Stomach (tissue), 9 donors: Measurements from ENCODE around the gene FAM227B. TPM values are rescaled to one million over a fixed set of nuclear protein-coding genes. Genes with fewer than 3 reads are reported as not detected.

Source experiments
- DNase-seq, 2 donors: peaks; one replicate each; pipeline versions ENCODE4 v3.0.0 to v3.0.0-alpha.2; 2013 to 2019
- H3K27ac ChIP-seq, 5 donors: fragments of 200-600 bp in 4 of 5; sonication (generic) in 4 of 5; one replicate each; pipeline ENCODE4 v1.5.1; 2013 to 2019; ENCODE audit warnings: mild to moderate bottlenecking in 1 of 5, moderate library complexity in 1 of 5
- H3K27me3 ChIP-seq, 3 donors: fragments of 200-600 bp; sonication (generic); one replicate each; pipeline ENCODE4 v1.5.1; 2017 to 2019; ENCODE audit warnings: mixed run types in 1 of 3
- H3K36me3 ChIP-seq, 4 donors: fragments of 200-600 bp; sonication (generic); 1 replicate in 3 of 4; 2 replicates in 1 of 4; pipeline ENCODE4 v1.5.1; 2016 to 2019
- H3K4me1 ChIP-seq, 4 donors: fragments of 200-600 bp; sonication (generic); one replicate each; pipeline ENCODE4 v1.5.1; 2016 to 2019
- H3K4me3 ChIP-seq, 4 donors: fragments of 200-600 bp; sonication (generic) in 3 of 4; one replicate each; pipeline ENCODE4 v1.5.1; 2016 to 2019; ENCODE audit warnings: mild to moderate bottlenecking in 1 of 4
- H3K9me3 ChIP-seq, 4 donors: fragments of 200-600 bp; sonication (generic); one replicate each; pipeline ENCODE4 v1.5.1; 2016 to 2019
- CTCF ChIP-seq, 7 experiments: fragments of 450-650 bp in 4 of 7; fragments of 200-600 bp in 3 of 7; sonication (generic) in 3 of 7; IDR thresholded peaks; one replicate each; pipeline ENCODE4 v1.5.1; 2016 to 2019; ENCODE audit warnings: antibody characterized with exemption in 7 of 7, control low read depth in 2 of 7, mild to moderate bottlenecking in 1 of 7
- EP300 ChIP-seq: sonication (generic); formaldehyde crosslinking; IDR thresholded peaks from one replicate; pipeline ENCODE4 v1.6.1; 2017; ENCODE audit warnings: antibody characterized with exemption
- POLR2A ChIP-seq, 4 donors: fragments of 450-650 bp; IDR thresholded peaks; one replicate each; pipeline ENCODE4 v1.6.1; 2016; ENCODE audit warnings: antibody characterized with exemption in 4 of 4, control low read depth in 2 of 4, mild to moderate bottlenecking in 1 of 4, moderate library complexity in 1 of 4
- POLR2AphosphoS5 ChIP-seq, 3 donors: sonication (generic); formaldehyde crosslinking; IDR thresholded peaks; one replicate each; pipeline ENCODE4 v1.6.1; 2016; ENCODE audit warnings: antibody characterized with exemption in 3 of 3
- WGBS, 5 donors: extraction: QIAGEN DNeasy Blood & Tissue Kit in 3 of 5; methylation state at CpG; one replicate each; pipeline versions ENCODE4 v1.1.5 to v1.1.7; 2013 to 2018; 5-methylcytosine and 5-hydroxymethylcytosine counted together
- intact Hi-C: fragments of 100-400 bp; cut with DNase I; formaldehyde crosslinking; loops from one replicate; pipeline ENCODE4 v1.15.1; 2023; ENCODE audit warnings: low total_unique reads
- polyA plus RNA-seq, 3 donors: library from polyadenylated mRNA; stranded (reverse); fragments of 200-250 nt; gene quantifications; one replicate each; pipeline ENCODE4 v1.2.3, GENCODE V29; 2013
- total RNA-seq, 5 donors: library from RNA; depleted of rRNA; stranded (reverse); fragments of >200 nt; gene quantifications; one replicate each; pipeline versions ENCODE4 v1.1.0 to v1.2.3, GENCODE V29; 2014 to 2016
- donor health status: healthy with polysubstance abuse.
- donor health status: Bipolar disorder and iron deficiency.
- donor health status: healthy.

FAM227B gene
- total and polyA plus RNA-seq, 8 donors = 1.3 to 7.1 (median 2.9) TPM; not detected in 1

GRCh38 chr15:49622561-49622960, 1.9 kb upstream of the FAM227B start:
- intact Hi-C loops = no loop called here
- Histone ChIP-seq H3K36me3 (peaks cover 8 to 22% (median 19%) of the 10 kb centered on the region in 4 donors), H3K27ac (peak overlapping the region in 2 of 5 donors; percentile 10 to 94), H3K4me3 (peak overlapping the region in 3 of 4 donors; percentile 13 to 73 (median 70)), H3K4me1 (peaks cover 9 to 46% (median 26%) of the 10 kb centered on the region in 4 donors), H3K27me3 (no peaks in the 10 kb centered on the region), H3K9me3 (peaks cover 4 to 12% (median 9%) of the 10 kb centered on the region in 4 donors)
- WGBS, 5 donors = 75 to 85% (median 79%) methylated on average over 3 of the region's 3 CpGs
- DNase-seq = no peak
- no peak for TF ChIP-seq POLR2AphosphoS5 (IDR thresholded peaks at IDR 0.05)
- TF ChIP-seq POLR2A (IDR thresholded peaks at IDR 0.05) = no peak
- no peak for TF ChIP-seq EP300
- no peak for TF ChIP-seq CTCF (IDR thresholded peaks at IDR 0.05)

- Histone ChIP-seq H3K9me3 (peaks cover 4 to 12% (median 9%) of the 10 kb centered on the region in 4 donors), H3K27me3 (no peaks in the 10 kb centered on the region), H3K36me3 (peaks cover 8 to 19% (median 17%) of the 10 kb centered on the region in 4 donors), H3K27ac (peak overlapping the region in 4 of 5 donors; percentile 94 to 95 (median 94)), H3K4me1 (peaks cover 9 to 41% (median 26%) of the 10 kb centered on the region in 4 donors), H3K4me3 (peak overlapping the region; percentile 66 to 75 (median 72))
- intact Hi-C loops = no loop called here
- no peak for DNase-seq
- WGBS, 5 donors = 19 to 45% (median 29%) methylated on average over 1 of the region's 1 CpG
- no peak for TF ChIP-seq CTCF (IDR thresholded peaks at IDR 0.05)
- no peak for TF ChIP-seq EP300
- no peak for TF ChIP-seq POLR2A (IDR thresholded peaks at IDR 0.05)
- no peak for TF ChIP-seq POLR2AphosphoS5 (IDR thresholded peaks at IDR 0.05)
Measured at GRCh38 chr15:49621887-49622286, 1.3 kb upstream of the FAM227B start.

- WGBS, 5 donors = 3 to 12% (median 8%) methylated on average over 8 of the region's 8 CpGs
- Histone ChIP-seq H3K27ac (peak overlapping the region; percentile 42 to 95 (median 94)), H3K9me3 (peaks cover 4 to 12% (median 9%) of the 10 kb centered on the region in 4 donors), H3K27me3 (no peaks in the 10 kb centered on the region), H3K4me1 (peaks cover 9 to 41% (median 24%) of the 10 kb centered on the region in 4 donors), H3K4me3 (peak overlapping the region; percentile 66 to 75 (median 72)), H3K36me3 (peaks cover 8 to 19% (median 15%) of the 10 kb centered on the region in 4 donors)
- intact Hi-C loops = no loop called here
- DNase-seq = peak in 1 of 2 donors; percentile 36
- TF ChIP-seq CTCF (IDR thresholded peaks at IDR 0.05) (no peak), POLR2AphosphoS5 (IDR thresholded peaks at IDR 0.05) (no peak), POLR2A (IDR thresholded peaks at IDR 0.05) (no peak), EP300 (no peak)
Measured at GRCh38 chr15:49621401-49621811, 788 bp upstream of the FAM227B start.

GRCh38 chr15:49620199-49620598, 419 bp downstream of the FAM227B start:
- TF ChIP-seq EP300 (no peak), CTCF (IDR thresholded peaks at IDR 0.05) (peak in 2 of 7 experiments; percentile 31 to 38), POLR2AphosphoS5 (IDR thresholded peaks at IDR 0.05) (no peak), POLR2A (IDR thresholded peaks at IDR 0.05) (no peak)
- 1 to 4% (median 2%) methylated on average over 6 of the region's 6 CpGs for WGBS, 5 donors
- intact Hi-C loops = no loop called here

More at GRCh38 chr15:49620199-49620598, 419 bp downstream of the FAM227B start:
- peak in 1 of 2 donors; percentile 60 for DNase-seq
- H3K36me3 ChIP-seq = peaks cover under 1 to 7% (median 5%) of the 10 kb centered on the region in 4 donors
- peak overlapping the region; percentile 94 to 96 (median 94) for H3K27ac ChIP-seq
- H3K9me3 ChIP-seq = peaks cover 0 to 5% (median 2%) of the 10 kb centered on the region in 4 donors
- peaks cover 9 to 41% (median 24%) of the 10 kb centered on the region in 4 donors for H3K4me1 ChIP-seq
- no peaks in the 10 kb centered on the region for H3K27me3 ChIP-seq
- H3K4me3 ChIP-seq = peak overlapping the region; percentile 66 to 75 (median 72)
